HG02943 (cell line): ENCODE data around the gene SNX30.

Experiments used
- ATAC-seq: cut with Tn5 transposase; IDR thresholded peaks from one replicate; pipeline ENCODE4 v1.9.1; 2021; ENCODE audit warnings: mild to moderate bottlenecking, low read depth, moderate library complexity; ENCODE audit not compliant: unreplicated experiment

SNX30 gene

GRCh38 chr9:112751056-112751795 is 666 bp downstream of the SNX30 start:
- ATAC-seq: peak; percentile 38

GRCh38 chr9:112752334-112753125 is 2.0 kb downstream of the SNX30 start:
- no peak for ATAC-seq

- no peak for ATAC-seq
These were observed 3.2 kb downstream of the SNX30 start for GRCh38 chr9:112753725-112754124.

- no peak for ATAC-seq
These were observed 4.0 kb downstream of the SNX30 start for GRCh38 chr9:112754578-112754977.

GRCh38 chr9:112755016-112755427 is 4.5 kb downstream of the SNX30 start:
- ATAC-seq: no peak

- no peak for ATAC-seq
These were observed 5.1 kb downstream of the SNX30 start for GRCh38 chr9:112755675-112756074.

GRCh38 chr9:112757282-112757883 is 6.8 kb downstream of the SNX30 start:
- ATAC-seq: no peak

GRCh38 chr9:112757940-112758339 is 7.4 kb downstream of the SNX30 start:
- ATAC-seq: no peak

- no peak for ATAC-seq
These were observed 10.3 kb downstream of the SNX30 start for GRCh38 chr9:112760821-112761220.

- ATAC-seq: no peak
These were observed 11.5 kb downstream of the SNX30 start for GRCh38 chr9:112761912-112762655.

- ATAC-seq: no peak
These were observed 12.4 kb downstream of the SNX30 start for GRCh38 chr9:112762726-112763518.

GRCh38 chr9:112764344-112764743 is 13.8 kb downstream of the SNX30 start:
- no peak for ATAC-seq

GRCh38 chr9:112764837-112765236 is 14.3 kb downstream of the SNX30 start:
- no peak for ATAC-seq

- no peak for ATAC-seq
These were observed 14.7 kb downstream of the SNX30 start for GRCh38 chr9:112765281-112765680.

- no peak for ATAC-seq
These were observed 21.0 kb downstream of the SNX30 start for GRCh38 chr9:112771359-112772214.

GRCh38 chr9:112772215-112772509 is 21.6 kb downstream of the SNX30 start:
- ATAC-seq: no peak

GRCh38 chr9:112772551-112772950 is 22.0 kb downstream of the SNX30 start:
- no peak for ATAC-seq

- no peak for ATAC-seq
These were observed 23.7 kb downstream of the SNX30 start for GRCh38 chr9:112774006-112774996.
